ENCODE data around the gene CDK5RAP1.

DNA sequence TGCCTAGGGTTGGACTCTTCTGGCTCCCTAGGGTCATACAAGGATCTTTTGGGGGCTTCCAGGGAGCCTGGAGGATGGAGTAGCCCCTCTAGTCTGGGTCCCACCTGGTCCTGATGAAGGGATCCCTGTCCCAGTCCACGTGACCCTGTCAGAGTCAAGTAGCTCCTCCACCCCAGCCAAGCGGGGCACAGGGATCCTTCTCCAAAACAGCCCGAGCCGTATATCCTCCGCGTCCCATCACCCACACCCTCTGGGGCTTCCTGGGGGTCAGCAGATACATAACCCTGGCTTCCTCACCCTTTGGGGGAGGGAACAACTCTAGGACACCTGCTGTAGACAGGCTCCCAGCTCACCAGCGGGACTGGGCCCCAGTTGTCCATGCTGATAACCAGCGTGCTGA is 90.3 kb downstream of the CDK5RAP1 start:
- TF ChIP-seq POLR2A (IDR thresholded peaks at IDR 0.05; ENCODE audit: extremely low read depth, insufficient read length) (no peak), CTCF (IDR thresholded peaks at IDR 0.05; ENCODE audit: low read depth, low read length) (no peak)
